ENCODE measurements around the gene POTEI. TPM values are rescaled to one million over a fixed set of nuclear protein-coding genes. Genes with fewer than 3 reads are reported as not detected.
"Not testable (repeated sequence)": the region's sequence is repeated elsewhere in the genome, so short reads cannot be mapped to it uniquely, and the experiment has no call there.

Gene POTEI
- total RNA-seq, result not detected
- polyA plus RNA-seq, result not detected

- CTCF ChIA-PET; H3K27me3 ChIP-seq (ENCODE audit: insufficient read depth, low read length, poor library complexity, severe bottlenecking); H3K27ac Mint-ChIP-seq: not testable (repeated sequence)
Observed at GRCh38 chr2:130509228-130509627, at the start of gene POTEI. POTEI (minus strand) TSS chr2:130509328; CDS start chr2:130509235, 93 bp downstream.

GRCh38 chr2:130556441-130556840 lies 47.3 kb upstream of the POTEI start:
- POLR2A ChIA-PET, result not testable (repeated sequence)

More at GRCh38 chr2:130509228-130509627, at the start of gene POTEI:
- H3K4me1 Mint-ChIP-seq; POLR2A ChIA-PET; H3K9me3 ChIP-seq (ENCODE audit: low read length); H3K4me1 ChIP-seq (ENCODE audit: insufficient read depth, low read length); H3K27me3 Mint-ChIP-seq; H3K9me3 Mint-ChIP-seq; H3K36me3 Mint-ChIP-seq; H3K4me3 ChIP-seq (ENCODE audit: low read length); H3K36me3 ChIP-seq (ENCODE audit: insufficient read depth, low read length); H3K4me3 Mint-ChIP-seq; DNase-seq; H3K27ac ChIP-seq (ENCODE audit: low read depth, low read length): not testable (repeated sequence)

GRCh38 chr2:130554178-130554577 lies 45.0 kb upstream of the POTEI start:
- CTCF ChIA-PET; H3K27me3 ChIP-seq (ENCODE audit: insufficient read depth, low read length, poor library complexity, severe bottlenecking); H3K4me1 ChIP-seq (ENCODE audit: insufficient read depth, low read length); H3K27me3 Mint-ChIP-seq; H3K4me1 Mint-ChIP-seq; H3K36me3 Mint-ChIP-seq; H3K4me3 ChIP-seq (ENCODE audit: low read length); H3K4me3 Mint-ChIP-seq; H3K27ac ChIP-seq (ENCODE audit: low read depth, low read length); DNase-seq; H3K36me3 ChIP-seq (ENCODE audit: insufficient read depth, low read length); H3K27ac Mint-ChIP-seq; H3K9me3 ChIP-seq (ENCODE audit: low read length); H3K9me3 Mint-ChIP-seq; POLR2A ChIA-PET: not testable (repeated sequence)

More at GRCh38 chr2:130556441-130556840, 47.3 kb upstream of the POTEI start:
- H3K36me3 Mint-ChIP-seq; H3K9me3 Mint-ChIP-seq; H3K27me3 ChIP-seq (ENCODE audit: insufficient read depth, low read length, poor library complexity, severe bottlenecking); CTCF ChIA-PET; H3K36me3 ChIP-seq (ENCODE audit: insufficient read depth, low read length); H3K27ac ChIP-seq (ENCODE audit: low read depth, low read length); H3K4me1 ChIP-seq (ENCODE audit: insufficient read depth, low read length); H3K27me3 Mint-ChIP-seq; H3K27ac Mint-ChIP-seq; H3K4me1 Mint-ChIP-seq; H3K4me3 Mint-ChIP-seq; DNase-seq; H3K4me3 ChIP-seq (ENCODE audit: low read length); H3K9me3 ChIP-seq (ENCODE audit: low read length): not testable (repeated sequence)

GRCh38 chr2:130549475-130549874 lies 40.3 kb upstream of the POTEI start:
- CTCF ChIA-PET; H3K27ac ChIP-seq (ENCODE audit: low read depth, low read length); H3K27ac Mint-ChIP-seq; H3K4me1 Mint-ChIP-seq; POLR2A ChIA-PET; H3K9me3 Mint-ChIP-seq; H3K36me3 Mint-ChIP-seq; H3K27me3 Mint-ChIP-seq; DNase-seq; H3K4me1 ChIP-seq (ENCODE audit: insufficient read depth, low read length); H3K4me3 Mint-ChIP-seq; H3K9me3 ChIP-seq (ENCODE audit: low read length); H3K27me3 ChIP-seq (ENCODE audit: insufficient read depth, low read length, poor library complexity, severe bottlenecking); H3K36me3 ChIP-seq (ENCODE audit: insufficient read depth, low read length); H3K4me3 ChIP-seq (ENCODE audit: low read length): not testable (repeated sequence)

- H3K27me3 ChIP-seq (ENCODE audit: insufficient read depth, low read length, poor library complexity, severe bottlenecking); H3K4me1 Mint-ChIP-seq; H3K36me3 Mint-ChIP-seq; POLR2A ChIA-PET; H3K27me3 Mint-ChIP-seq; H3K4me1 ChIP-seq (ENCODE audit: insufficient read depth, low read length); H3K4me3 Mint-ChIP-seq; H3K4me3 ChIP-seq (ENCODE audit: low read length); H3K36me3 ChIP-seq (ENCODE audit: insufficient read depth, low read length); H3K27ac ChIP-seq (ENCODE audit: low read depth, low read length); H3K27ac Mint-ChIP-seq; DNase-seq; CTCF ChIA-PET; H3K9me3 ChIP-seq (ENCODE audit: low read length); H3K9me3 Mint-ChIP-seq: not testable (repeated sequence)
Observed at GRCh38 chr2:130548418-130548817, 39.3 kb upstream of the POTEI start.

GRCh38 chr2:130544978-130545377 lies 35.9 kb upstream of the POTEI start:
- H3K4me1 ChIP-seq (ENCODE audit: insufficient read depth, low read length); H3K36me3 ChIP-seq (ENCODE audit: insufficient read depth, low read length); H3K9me3 ChIP-seq (ENCODE audit: low read length); POLR2A ChIA-PET; H3K4me3 Mint-ChIP-seq; H3K9me3 Mint-ChIP-seq; CTCF ChIA-PET; H3K4me3 ChIP-seq (ENCODE audit: low read length); H3K27ac ChIP-seq (ENCODE audit: low read depth, low read length); H3K27me3 ChIP-seq (ENCODE audit: insufficient read depth, low read length, poor library complexity, severe bottlenecking); H3K27me3 Mint-ChIP-seq; H3K36me3 Mint-ChIP-seq; H3K27ac Mint-ChIP-seq; H3K4me1 Mint-ChIP-seq; DNase-seq: not testable (repeated sequence)

GRCh38 chr2:130543785-130544528 lies 34.8 kb upstream of the POTEI start:
- H3K4me3 ChIP-seq (ENCODE audit: low read length); H3K4me3 Mint-ChIP-seq; H3K9me3 Mint-ChIP-seq; H3K27ac ChIP-seq (ENCODE audit: low read depth, low read length); CTCF ChIA-PET; H3K4me1 Mint-ChIP-seq; H3K27ac Mint-ChIP-seq; H3K4me1 ChIP-seq (ENCODE audit: insufficient read depth, low read length); H3K27me3 ChIP-seq (ENCODE audit: insufficient read depth, low read length, poor library complexity, severe bottlenecking); POLR2A ChIA-PET; H3K36me3 ChIP-seq (ENCODE audit: insufficient read depth, low read length); H3K9me3 ChIP-seq (ENCODE audit: low read length); DNase-seq; H3K36me3 Mint-ChIP-seq; H3K27me3 Mint-ChIP-seq: not testable (repeated sequence)

- H3K27me3 Mint-ChIP-seq; H3K4me1 Mint-ChIP-seq; DNase-seq; H3K27ac Mint-ChIP-seq; H3K36me3 ChIP-seq (ENCODE audit: insufficient read depth, low read length); H3K4me3 Mint-ChIP-seq; H3K36me3 Mint-ChIP-seq; H3K27ac ChIP-seq (ENCODE audit: low read depth, low read length); H3K4me1 ChIP-seq (ENCODE audit: insufficient read depth, low read length); H3K27me3 ChIP-seq (ENCODE audit: insufficient read depth, low read length, poor library complexity, severe bottlenecking); H3K9me3 Mint-ChIP-seq; H3K9me3 ChIP-seq (ENCODE audit: low read length); POLR2A ChIA-PET; H3K4me3 ChIP-seq (ENCODE audit: low read length); CTCF ChIA-PET: not testable (repeated sequence)
Observed at GRCh38 chr2:130542789-130543188, 33.7 kb upstream of the POTEI start.

GRCh38 chr2:130538271-130538670 lies 29.1 kb upstream of the POTEI start:
- POLR2A ChIA-PET; H3K27me3 ChIP-seq (ENCODE audit: insufficient read depth, low read length, poor library complexity, severe bottlenecking); H3K4me3 ChIP-seq (ENCODE audit: low read length); H3K9me3 Mint-ChIP-seq; H3K4me1 Mint-ChIP-seq; CTCF ChIA-PET; H3K4me3 Mint-ChIP-seq; H3K27ac ChIP-seq (ENCODE audit: low read depth, low read length); H3K27ac Mint-ChIP-seq; H3K4me1 ChIP-seq (ENCODE audit: insufficient read depth, low read length); H3K36me3 Mint-ChIP-seq; H3K27me3 Mint-ChIP-seq; DNase-seq; H3K36me3 ChIP-seq (ENCODE audit: insufficient read depth, low read length); H3K9me3 ChIP-seq (ENCODE audit: low read length): not testable (repeated sequence)

Measured in CD8-positive, alpha-beta memory T cell (primary cell).